Activated naive CD4-positive, alpha-beta T cell treated with anti-CD3 and anti-CD28 coated beads, Interleukin-2, amount 50 U/mL, for 24 hours (primary cell): ENCODE measurements around the gene ARHGAP45.

Source experiments
- H3K27ac Mint-ChIP-seq: one replicate; pipeline ENCODE4 v1.8.0; 2021; ENCODE audit warnings: mild to moderate bottlenecking, mixed read lengths
- H3K27me3 Mint-ChIP-seq: one replicate; pipeline ENCODE4 v1.8.0; 2021; ENCODE audit warnings: mixed read lengths
- H3K36me3 Mint-ChIP-seq: one replicate; pipeline ENCODE4 v1.8.0; 2021; ENCODE audit warnings: mixed read lengths
- H3K4me1 Mint-ChIP-seq: one replicate; pipeline ENCODE4 v1.8.0; 2021; ENCODE audit warnings: mixed read lengths
- H3K4me3 Mint-ChIP-seq: one replicate; pipeline ENCODE4 v1.8.0; 2021; ENCODE audit warnings: mild to moderate bottlenecking, mixed read lengths
- H3K9me3 Mint-ChIP-seq: one replicate; pipeline ENCODE4 v1.8.0; 2021; ENCODE audit warnings: mixed read lengths

The ARHGAP45 gene

DNA sequence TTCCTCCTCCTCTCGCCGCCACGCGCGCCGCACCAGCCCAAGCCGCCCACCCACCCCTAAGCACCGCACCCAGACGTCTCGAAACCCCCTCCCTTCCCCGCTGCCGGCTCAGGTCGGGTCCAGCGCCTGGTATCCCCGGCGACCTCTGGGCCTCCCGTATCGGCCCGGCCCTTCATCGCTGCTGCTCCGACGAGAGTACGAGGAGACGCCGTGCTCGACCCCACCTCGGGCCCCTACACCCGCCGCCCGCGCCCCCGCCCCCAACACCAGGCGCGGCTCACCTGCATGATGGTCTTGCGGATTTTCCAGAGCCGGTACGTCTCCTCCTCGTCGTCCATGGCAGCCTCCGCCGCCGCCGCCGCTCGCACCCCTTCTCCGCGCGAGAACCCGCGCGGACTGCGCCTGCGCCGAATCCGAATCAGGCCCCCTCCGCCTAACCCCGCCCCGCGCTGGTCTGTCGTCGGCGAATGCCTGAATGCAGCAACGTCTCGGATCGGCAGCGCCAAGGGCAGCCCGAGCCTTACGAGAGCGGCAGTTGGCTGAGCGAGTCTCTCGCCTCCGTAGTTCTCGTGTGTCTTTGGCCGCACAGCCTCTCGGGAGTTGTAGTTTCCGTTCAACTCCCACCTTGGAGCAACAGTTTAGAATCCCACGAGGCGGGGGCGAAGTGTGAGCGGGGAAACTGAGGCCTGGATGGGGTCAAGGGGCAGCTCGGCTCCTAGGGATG is 28.2 kb downstream of the ARHGAP45 start, which contains the start of gene POLR2E:
Gene POLR2E (minus strand): TSS at position 398 of the 724 bp plus-strand sequence. CDS start 60 bp downstream, at position 338.
- Mint-ChIP-seq H3K36me3 (peaks cover 2% of the 10 kb centered on the region), H3K9me3 (no peaks in the 10 kb centered on the region), H3K4me1 (peaks cover 48% of the 10 kb centered on the region), H3K27me3 (no peaks in the 10 kb centered on the region), H3K4me3 (peak within 1 kb of the TSS; percentile 92), H3K27ac (peak within 1 kb of the TSS; percentile 95)

DNA sequence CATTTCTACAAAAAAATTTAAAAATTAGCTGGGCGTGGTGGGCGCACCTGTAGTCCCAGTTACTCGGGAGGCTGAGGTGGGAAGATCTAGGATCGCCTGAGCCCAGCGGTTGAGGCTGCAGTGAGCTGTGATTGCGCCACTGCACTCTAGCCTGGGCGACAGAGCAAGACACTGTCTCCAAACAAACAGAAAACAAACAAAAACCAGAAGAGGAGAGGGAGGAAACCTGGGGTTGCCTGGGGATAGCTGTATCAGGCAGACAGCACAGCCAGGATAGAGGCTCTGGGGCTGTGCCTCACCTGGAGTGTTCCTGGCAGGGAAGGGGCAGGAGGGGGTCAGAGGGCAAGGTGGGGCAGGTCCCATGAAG is 30.8 kb downstream of the ARHGAP45 start:
- Mint-ChIP-seq H3K27me3 (no peaks in the 10 kb centered on the region), H3K4me1 (peaks cover 63% of the 10 kb centered on the region), H3K36me3 (peaks cover 2% of the 10 kb centered on the region), H3K4me3 (no peak overlapping the region), H3K9me3 (no peaks in the 10 kb centered on the region), H3K27ac (peak overlapping the region; percentile 80)

DNA sequence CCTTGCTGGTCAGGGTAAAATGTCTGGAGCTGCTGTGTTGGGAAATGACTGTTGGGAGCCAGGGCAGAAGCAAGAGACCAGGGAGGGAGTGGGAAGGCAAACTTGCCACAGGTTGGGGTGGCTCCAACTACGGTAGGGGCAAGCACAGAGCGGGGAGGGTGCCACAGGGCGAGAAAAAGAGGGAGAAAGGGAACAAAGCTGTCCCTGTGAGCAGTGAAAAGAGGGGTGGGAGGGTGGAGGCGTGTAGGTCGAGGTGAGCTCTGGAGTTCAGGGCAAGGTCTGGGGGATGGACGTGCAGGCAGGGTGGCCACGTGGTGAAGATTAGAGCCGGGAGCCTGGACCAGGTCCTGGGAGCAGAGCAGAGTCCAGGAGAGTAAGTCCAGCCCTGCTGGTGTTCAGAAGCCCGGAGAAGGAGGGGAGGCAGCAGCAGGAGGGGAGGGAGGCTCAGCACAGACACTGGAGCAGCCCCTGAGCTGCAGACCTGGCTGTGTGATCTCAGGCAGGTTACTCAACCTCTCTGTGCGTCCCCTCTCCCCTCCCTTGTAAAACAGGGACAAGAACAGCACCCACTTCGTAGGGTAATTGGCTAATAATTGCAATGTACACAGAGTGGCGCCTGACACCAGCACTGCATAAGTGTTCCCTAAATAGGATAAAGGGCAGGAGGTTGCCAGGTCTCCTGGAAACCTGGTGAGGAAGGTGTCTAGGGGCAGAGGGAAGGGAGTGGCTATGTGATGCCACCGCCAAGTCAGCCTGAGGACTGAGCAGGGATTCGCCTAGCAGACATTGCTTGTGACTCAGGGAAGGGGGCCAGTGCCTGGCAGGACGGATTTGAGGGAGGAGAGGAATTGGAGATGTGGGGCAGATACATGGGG is 31.4 kb downstream of the ARHGAP45 start:
- Mint-ChIP-seq H3K27ac (peak overlapping the region; percentile 89), H3K36me3 (peaks cover 2% of the 10 kb centered on the region), H3K4me3 (no peak overlapping the region), H3K4me1 (peaks cover 62% of the 10 kb centered on the region), H3K9me3 (no peaks in the 10 kb centered on the region), H3K27me3 (no peaks in the 10 kb centered on the region)

- Mint-ChIP-seq H3K9me3 (no peaks in the 10 kb centered on the region), H3K36me3 (no peaks in the 10 kb centered on the region), H3K4me3 (peak overlapping the region; percentile 55), H3K4me1 (peaks cover 49% of the 10 kb centered on the region), H3K27me3 (no peaks in the 10 kb centered on the region), H3K27ac (peak overlapping the region; percentile 46)
Measured at GRCh38 chr19:1101337-1101698, 34.4 kb downstream of the ARHGAP45 start.

DNA sequence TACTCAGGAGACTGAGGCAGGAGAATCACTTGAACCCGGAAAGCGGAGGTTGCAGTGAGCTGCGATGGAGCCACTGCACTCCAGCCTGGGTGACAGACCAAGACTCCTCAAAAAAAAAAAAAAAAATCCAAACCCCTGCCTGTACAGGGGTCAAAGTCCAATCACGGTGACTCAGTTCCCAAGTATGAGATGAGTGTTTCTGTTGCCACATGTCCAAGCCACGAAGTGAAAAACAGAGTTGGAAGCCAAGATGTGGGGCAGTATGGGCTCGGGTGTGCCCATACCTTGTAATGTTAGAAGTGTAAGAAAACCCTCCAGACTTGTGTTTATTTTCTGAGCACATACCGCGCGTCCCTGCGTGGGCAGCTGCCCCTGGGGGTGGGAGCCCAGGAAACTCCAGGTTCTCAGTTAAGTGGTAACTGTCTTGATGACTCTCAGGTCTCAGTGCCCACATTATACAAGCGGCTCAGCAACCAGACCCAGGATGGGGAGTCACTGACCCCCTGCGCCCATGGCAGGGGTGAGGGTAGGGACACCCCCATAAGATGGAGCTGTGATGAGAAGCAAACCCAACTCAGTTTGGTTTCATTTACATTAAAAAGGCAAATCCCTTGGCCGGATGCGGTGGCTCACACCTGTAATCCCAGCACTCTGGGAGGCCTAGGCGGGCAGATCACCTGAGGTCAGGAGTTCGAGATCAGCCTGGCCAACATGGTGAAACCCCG is 35.6 kb downstream of the ARHGAP45 start:
- Mint-ChIP-seq H3K36me3 (no peaks in the 10 kb centered on the region), H3K27me3 (no peaks in the 10 kb centered on the region), H3K4me1 (peaks cover 46% of the 10 kb centered on the region)

DNA sequence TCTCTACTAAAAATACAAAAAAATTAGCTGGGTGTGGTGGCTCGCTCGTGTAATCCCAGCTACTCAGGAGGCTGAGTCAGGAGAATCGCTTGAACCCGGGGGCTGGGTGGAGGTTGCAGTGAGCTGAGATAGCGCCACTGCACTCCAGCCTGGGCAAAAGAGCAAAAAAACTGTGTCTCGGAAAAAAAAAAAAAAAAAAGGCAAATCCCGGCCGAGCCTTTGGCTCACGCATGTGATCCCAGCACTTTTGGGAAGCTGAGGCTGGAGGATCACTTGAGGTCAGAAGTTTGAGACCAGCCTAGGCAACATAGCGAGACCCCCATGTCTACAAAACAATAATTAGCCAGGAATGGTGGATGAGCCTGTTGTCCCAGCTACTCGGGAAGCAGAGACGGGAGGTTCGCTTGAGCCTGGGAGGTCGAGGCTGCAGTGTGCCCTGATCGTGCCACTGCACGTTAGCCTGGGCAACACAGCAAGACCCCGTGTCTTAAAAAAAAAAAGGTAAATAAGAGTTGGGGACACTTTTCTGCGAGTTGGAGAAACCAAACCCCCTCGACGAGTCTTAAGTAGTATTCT is 36.3 kb downstream of the ARHGAP45 start:
- no peaks in the 10 kb centered on the region for H3K36me3 Mint-ChIP-seq
- H3K27ac Mint-ChIP-seq: peak overlapping the region; percentile 85
- H3K4me3 Mint-ChIP-seq: peak overlapping the region; percentile 70
- no peaks in the 10 kb centered on the region for H3K27me3 Mint-ChIP-seq
- no peaks in the 10 kb centered on the region for H3K9me3 Mint-ChIP-seq
- H3K4me1 Mint-ChIP-seq: peaks cover 40% of the 10 kb centered on the region

More for the DNA sequence above, 35.6 kb downstream of the ARHGAP45 start:
- peak overlapping the region; percentile 35 for H3K27ac Mint-ChIP-seq
- no peaks in the 10 kb centered on the region for H3K9me3 Mint-ChIP-seq
- peak overlapping the region; percentile 70 for H3K4me3 Mint-ChIP-seq

- Mint-ChIP-seq H3K4me3 (peak within 1 kb of the TSS; percentile 79), H3K4me1 (peaks cover 34% of the 10 kb centered on the region), H3K9me3 (no peaks in the 10 kb centered on the region), H3K36me3 (no peaks in the 10 kb centered on the region), H3K27ac (peak within 1 kb of the TSS; percentile 85), H3K27me3 (no peaks in the 10 kb centered on the region)
Measured at GRCh38 chr19:1103708-1104310, 36.8 kb downstream of the ARHGAP45 start, which contains the start of gene GPX4. TSS of gene GPX4 (plus strand) at chr19:1103994. CDS start at chr19:1104044, 50 bp downstream.

- Mint-ChIP-seq H3K9me3 (no peaks in the 10 kb centered on the region), H3K27me3 (no peaks in the 10 kb centered on the region), H3K36me3 (no peaks in the 10 kb centered on the region), H3K4me1 (peaks cover 28% of the 10 kb centered on the region), H3K27ac (no peak overlapping the region), H3K4me3 (peak overlapping the region; percentile 79)
Measured at GRCh38 chr19:1104311-1105007, 37.5 kb downstream of the ARHGAP45 start.

DNA sequence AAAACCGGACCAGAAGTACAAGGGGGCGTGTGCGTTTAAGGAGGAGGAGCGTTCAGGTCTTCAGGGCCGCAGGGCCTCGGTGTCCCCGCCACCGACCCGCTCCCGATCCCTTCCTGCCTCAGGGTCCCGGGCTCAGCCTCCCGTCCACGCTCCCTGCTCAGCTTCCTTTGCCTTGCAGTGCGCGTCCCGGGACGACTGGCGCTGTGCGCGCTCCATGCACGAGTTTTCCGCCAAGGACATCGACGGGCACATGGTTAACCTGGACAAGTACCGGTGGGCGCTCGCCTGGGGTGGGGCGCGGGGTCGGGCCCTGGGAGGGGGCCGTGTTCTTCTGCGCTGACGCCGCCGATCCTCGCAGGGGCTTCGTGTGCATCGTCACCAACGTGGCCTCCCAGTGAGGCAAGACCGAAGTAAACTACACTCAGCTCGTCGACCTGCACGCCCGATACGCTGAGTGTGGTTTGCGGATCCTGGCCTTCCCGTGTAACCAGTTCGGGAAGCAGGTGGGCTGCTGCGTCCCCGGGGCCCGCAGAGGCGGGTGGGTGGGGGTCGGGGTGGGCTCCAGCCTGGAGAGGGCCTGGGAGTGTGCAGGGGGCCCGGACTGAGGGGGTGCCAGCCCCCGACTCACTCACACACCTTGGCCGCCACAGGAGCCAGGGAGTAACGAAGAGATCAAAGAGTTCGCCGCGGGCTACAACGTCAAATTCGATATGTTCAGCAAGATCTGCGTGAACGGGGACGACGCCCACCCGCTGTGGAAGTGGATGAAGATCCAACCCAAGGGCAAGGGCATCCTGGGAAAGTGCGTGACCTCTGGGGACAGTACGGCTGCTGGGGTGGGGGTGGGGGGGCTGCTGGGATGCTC is 38.3 kb downstream of the ARHGAP45 start:
- peaks cover 22% of the 10 kb centered on the region for H3K4me1 Mint-ChIP-seq
- H3K27me3 Mint-ChIP-seq: no peaks in the 10 kb centered on the region
- H3K36me3 Mint-ChIP-seq: no peaks in the 10 kb centered on the region
- peak overlapping the region; percentile 79 for H3K4me3 Mint-ChIP-seq
- H3K9me3 Mint-ChIP-seq: no peaks in the 10 kb centered on the region
- no peak overlapping the region for H3K27ac Mint-ChIP-seq

- H3K27ac Mint-ChIP-seq: no peak overlapping the region
- H3K36me3 Mint-ChIP-seq: no peaks in the 10 kb centered on the region
- peaks cover 20% of the 10 kb centered on the region for H3K4me1 Mint-ChIP-seq
- H3K4me3 Mint-ChIP-seq: peak overlapping the region; percentile 42
- H3K9me3 Mint-ChIP-seq: no peaks in the 10 kb centered on the region
- no peaks in the 10 kb centered on the region for H3K27me3 Mint-ChIP-seq
Measured at GRCh38 chr19:1105873-1106840, 39.2 kb downstream of the ARHGAP45 start.

GRCh38 chr19:1106841-1107660 is 40.1 kb downstream of the ARHGAP45 start:
- Mint-ChIP-seq H3K9me3 (no peaks in the 10 kb centered on the region), H3K36me3 (no peaks in the 10 kb centered on the region), H3K4me3 (no peak overlapping the region), H3K4me1 (peaks cover 11% of the 10 kb centered on the region), H3K27ac (no peak overlapping the region), H3K27me3 (no peaks in the 10 kb centered on the region)

DNA sequence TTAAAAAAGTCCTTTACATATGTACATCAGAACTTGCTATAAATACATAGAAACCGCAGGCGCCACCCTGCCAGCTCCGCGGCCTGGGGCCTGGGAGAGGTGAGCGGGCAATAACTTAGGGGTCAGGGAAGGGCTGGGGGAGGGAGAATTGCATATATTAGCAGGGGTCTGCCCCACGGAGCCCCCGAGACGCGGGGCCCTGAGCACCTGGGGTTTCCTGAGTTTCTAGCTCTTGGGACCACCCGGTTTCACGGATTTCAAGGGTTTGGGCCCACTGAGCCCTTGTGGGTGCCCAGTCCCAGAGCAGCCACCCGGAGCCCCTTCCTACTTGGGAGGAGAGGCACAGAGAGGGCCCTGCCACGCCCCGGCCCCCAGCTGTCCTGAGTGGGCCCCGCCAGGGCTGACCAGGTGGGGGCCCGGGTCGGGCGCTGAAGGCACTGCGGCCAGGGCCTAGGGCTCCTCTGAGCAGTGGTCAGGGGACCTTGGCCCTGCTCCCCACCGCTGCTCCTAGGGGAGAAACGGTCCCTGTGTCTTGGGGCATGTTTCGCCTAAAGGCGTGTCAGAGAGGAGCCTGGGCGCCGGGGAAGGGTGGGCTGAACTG is 40.8 kb downstream of the ARHGAP45 start:
- no peaks in the 10 kb centered on the region for H3K27me3 Mint-ChIP-seq
- H3K4me1 Mint-ChIP-seq: peaks cover 7% of the 10 kb centered on the region
- no peak overlapping the region for H3K27ac Mint-ChIP-seq
- no peaks in the 10 kb centered on the region for H3K9me3 Mint-ChIP-seq
- no peaks in the 10 kb centered on the region for H3K36me3 Mint-ChIP-seq
- no peak overlapping the region for H3K4me3 Mint-ChIP-seq
